Endodermal cell (in vitro differentiated cells): Measurements from ENCODE around the gene TTC9. TPM values are rescaled to one million over a fixed set of nuclear protein-coding genes. Genes with fewer than 3 reads are reported as not detected.

Experiments used
- DNase-seq: peaks from one replicate; pipeline ENCODE4 v3.0.0-alpha.2; 2017
- H3K27ac ChIP-seq: 2 replicates; pipeline ENCODE4 v1.5.1; 2013; ENCODE audit warnings: mild to moderate bottlenecking, low read depth, low read length, moderate library complexity
- H3K27me3 ChIP-seq: 2 replicates; pipeline ENCODE4 v1.6.1; 2013; ENCODE audit warnings: mild to moderate bottlenecking, low read length, moderate library complexity; ENCODE audit not compliant: insufficient read depth, control insufficient read depth, poor library complexity, severe bottlenecking
- H3K36me3 ChIP-seq: 2 replicates; pipeline ENCODE4 v1.7.0; 2013; ENCODE audit warnings: mild to moderate bottlenecking, low read length, moderate library complexity; ENCODE audit not compliant: control insufficient read depth, insufficient read depth
- H3K4me1 ChIP-seq: one replicate; pipeline ENCODE4 v1.7.0; 2013; ENCODE audit warnings: low read length; ENCODE audit not compliant: control insufficient read depth, insufficient read depth
- H3K4me3 ChIP-seq: 2 replicates; pipeline ENCODE4 v1.5.1; 2013; ENCODE audit warnings: mild to moderate bottlenecking, low read length, moderate library complexity
- H3K9ac ChIP-seq: 2 replicates; pipeline ENCODE4 v1.6.1; 2013; ENCODE audit warnings: mild to moderate bottlenecking, low read length, moderate library complexity; ENCODE audit not compliant: poor library complexity, severe bottlenecking; ENCODE audit errors: extremely low read depth
- H3K9me3 ChIP-seq: 2 replicates; pipeline ENCODE4 v1.6.1; 2013; ENCODE audit warnings: mild to moderate bottlenecking, low read length, moderate library complexity; ENCODE audit not compliant: control insufficient read depth
- H3K27ac Mint-ChIP-seq: 2 replicates; pipeline ENCODE4 v1.8.0; 2020; ENCODE audit warnings: mixed read lengths
- H3K27me3 Mint-ChIP-seq: 2 replicates; pipeline ENCODE4 v1.8.0; 2021; ENCODE audit warnings: mild to moderate bottlenecking, mixed read lengths; ENCODE audit not compliant: insufficient read depth
- H3K36me3 Mint-ChIP-seq: 2 replicates; pipeline ENCODE4 v1.8.0; 2020; ENCODE audit warnings: low read depth, mixed read lengths
- H3K4me1 Mint-ChIP-seq: 2 replicates; pipeline ENCODE4 v1.8.0; 2020; ENCODE audit warnings: mixed read lengths
- H3K4me3 Mint-ChIP-seq: 2 replicates; pipeline ENCODE4 v1.8.0; 2020; ENCODE audit warnings: mild to moderate bottlenecking, moderate library complexity, mixed read lengths
- H3K9me3 Mint-ChIP-seq: 2 replicates; pipeline ENCODE4 v1.8.0; 2020; ENCODE audit warnings: mild to moderate bottlenecking, mixed read lengths
- WGBS, 2 experiments: methylation state at CpG; one replicate each; pipeline versions ENCODE4 v1.1.5 to v1.1.7; 2013; ENCODE audit warnings: missing lambda C conversion rate in 2 of 2, mixed read lengths in 1 of 2; ENCODE audit not compliant: insufficient coverage in 1 of 2, insufficient read length in 1 of 2; 5-methylcytosine and 5-hydroxymethylcytosine counted together
- total RNA-seq, 2 donors: library from RNA; stranded (reverse); fragmentation: NEBNext Ultra II Directional in 1 of 2; extraction: Animal tissue kit (Norgen Biotek cat#: 25700) in 1 of 2; gene quantifications; 2 replicates in 1 of 2; 3 replicates in 1 of 2; pipeline ENCODE4 v1.2.1, GENCODE V29; 2021
- TF ChIP-seq, protein P1 (sequence below): fragments of 200-600 bp; sonication (generic); conservative IDR thresholded peaks from 2 replicates; pipeline ENCODE4 v1.5.0; 2021; ENCODE audit warnings: antibody characterized with exemption, mild to moderate bottlenecking

The TTC9 gene
- total RNA-seq, 2 donors from 2014 or later = 9.4 to 11.6 TPM

DNA sequence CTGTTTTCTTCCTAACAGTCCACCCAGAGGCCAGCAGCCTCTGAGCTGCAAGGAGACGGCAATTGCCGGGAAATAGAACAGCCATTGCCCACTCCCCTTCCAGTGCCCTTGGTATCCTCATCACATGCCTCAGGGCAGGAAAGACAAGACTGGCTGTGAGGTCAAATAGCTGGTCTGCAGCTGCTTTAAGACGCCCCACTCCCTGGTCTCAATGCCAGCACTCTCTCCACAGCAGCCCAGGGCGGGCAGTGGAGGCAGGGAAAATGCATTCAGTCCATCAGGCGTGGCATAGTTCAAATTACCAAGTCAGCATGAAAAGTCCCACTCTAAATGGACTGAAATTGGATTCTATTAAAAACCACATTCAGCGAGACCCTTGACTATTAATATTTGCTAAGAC, 35.6 kb downstream of the TTC9 start:
- Histone ChIP-seq H3K36me3 (peaks cover 23% of the 10 kb centered on the region), H3K27me3 (no peaks in the 10 kb centered on the region), H3K9me3 (no peaks in the 10 kb centered on the region), H3K4me3 (no peak overlapping the region), H3K9ac (no peak overlapping the region), H3K4me1 (no peaks in the 10 kb centered on the region), H3K27ac (no peak overlapping the region)
- Mint-ChIP-seq H3K27ac (no peak overlapping the region), H3K9me3 (no peaks in the 10 kb centered on the region), H3K36me3 (peaks cover 11% of the 10 kb centered on the region), H3K27me3 (no peaks in the 10 kb centered on the region), H3K4me1 (no peaks in the 10 kb centered on the region), H3K4me3 (no peak overlapping the region)
- 93 to 94% methylated on average over 5 to 6 of the region's 6 CpGs for WGBS, 2 experiments
- DNase-seq = no peak
- TF ChIP-seq, protein P1, sequence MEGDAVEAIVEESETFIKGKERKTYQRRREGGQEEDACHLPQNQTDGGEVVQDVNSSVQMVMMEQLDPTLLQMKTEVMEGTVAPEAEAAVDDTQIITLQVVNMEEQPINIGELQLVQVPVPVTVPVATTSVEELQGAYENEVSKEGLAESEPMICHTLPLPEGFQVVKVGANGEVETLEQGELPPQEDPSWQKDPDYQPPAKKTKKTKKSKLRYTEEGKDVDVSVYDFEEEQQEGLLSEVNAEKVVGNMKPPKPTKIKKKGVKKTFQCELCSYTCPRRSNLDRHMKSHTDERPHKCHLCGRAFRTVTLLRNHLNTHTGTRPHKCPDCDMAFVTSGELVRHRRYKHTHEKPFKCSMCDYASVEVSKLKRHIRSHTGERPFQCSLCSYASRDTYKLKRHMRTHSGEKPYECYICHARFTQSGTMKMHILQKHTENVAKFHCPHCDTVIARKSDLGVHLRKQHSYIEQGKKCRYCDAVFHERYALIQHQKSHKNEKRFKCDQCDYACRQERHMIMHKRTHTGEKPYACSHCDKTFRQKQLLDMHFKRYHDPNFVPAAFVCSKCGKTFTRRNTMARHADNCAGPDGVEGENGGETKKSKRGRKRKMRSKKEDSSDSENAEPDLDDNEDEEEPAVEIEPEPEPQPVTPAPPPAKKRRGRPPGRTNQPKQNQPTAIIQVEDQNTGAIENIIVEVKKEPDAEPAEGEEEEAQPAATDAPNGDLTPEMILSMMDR = no peak

DNA sequence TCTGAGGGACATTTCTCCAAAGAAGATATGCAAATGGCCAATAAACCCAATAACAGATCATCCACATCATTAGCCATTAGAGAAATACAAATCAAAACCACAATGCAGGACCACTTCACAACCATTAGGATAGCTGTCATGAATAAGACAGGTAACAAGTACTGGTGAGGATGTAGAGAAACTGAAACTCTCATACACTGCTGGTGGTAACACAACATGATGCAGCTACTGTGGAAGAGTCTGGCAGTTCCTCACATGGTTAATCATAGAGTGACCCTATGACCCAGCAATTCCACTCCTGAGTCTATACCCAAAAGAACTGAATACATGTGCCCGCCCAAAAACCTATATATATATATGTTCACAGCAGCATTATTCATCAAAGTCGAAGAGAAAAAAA, 39.0 kb downstream of the TTC9 start:
- H3K4me3 Mint-ChIP-seq = no peak overlapping the region
- H3K27me3 ChIP-seq = no peaks in the 10 kb centered on the region
- no peak overlapping the region for H3K27ac ChIP-seq
- no peak overlapping the region for H3K4me3 ChIP-seq
- TF ChIP-seq, protein P1 = no peak
- DNase-seq = no peak
- H3K4me1 Mint-ChIP-seq = peaks cover 2% of the 10 kb centered on the region
- H3K4me1 ChIP-seq = no peaks in the 10 kb centered on the region
- no peaks in the 10 kb centered on the region for H3K27me3 Mint-ChIP-seq
- no peaks in the 10 kb centered on the region for H3K9me3 Mint-ChIP-seq
- H3K27ac Mint-ChIP-seq = no peak overlapping the region
- 75% methylated on average over 1 of the region's 2 CpGs; no CpG with 5 or more reads in 1 of the 2 experiments for WGBS, 2 experiments
- H3K36me3 ChIP-seq = peaks cover 2% of the 10 kb centered on the region
- H3K9me3 ChIP-seq = no peaks in the 10 kb centered on the region
- H3K9ac ChIP-seq = no peak overlapping the region
- H3K36me3 Mint-ChIP-seq = peaks cover 2% of the 10 kb centered on the region

DNA sequence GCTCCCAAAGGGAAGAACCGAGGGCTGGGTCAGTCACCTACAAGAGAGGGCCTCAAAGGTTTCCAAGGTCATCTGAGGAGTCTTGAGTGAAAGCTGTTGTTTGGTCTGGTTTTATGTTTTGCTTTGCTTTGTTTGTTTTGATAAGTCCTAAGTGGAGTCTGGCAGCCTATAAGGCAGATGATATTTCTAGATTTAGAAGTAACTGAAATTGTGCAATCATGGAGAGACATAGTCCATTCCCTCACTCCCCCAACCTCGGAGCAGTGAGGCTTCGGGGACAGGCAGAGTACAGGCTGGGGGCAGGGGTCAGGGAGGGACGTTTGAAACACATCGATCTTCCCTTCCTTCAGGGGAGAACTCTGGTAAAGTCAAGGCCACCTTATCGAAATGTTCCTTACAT, 42.3 kb downstream of the TTC9 start:
- no peak overlapping the region for H3K27ac ChIP-seq
- TF ChIP-seq, protein P1 = no peak
- no peak overlapping the region for H3K9ac ChIP-seq
- no peaks in the 10 kb centered on the region for H3K36me3 ChIP-seq
- Mint-ChIP-seq H3K27ac (no peak overlapping the region), H3K27me3 (no peaks in the 10 kb centered on the region), H3K9me3 (no peaks in the 10 kb centered on the region), H3K4me3 (no peak overlapping the region), H3K36me3 (no peaks in the 10 kb centered on the region), H3K4me1 (peaks cover 6% of the 10 kb centered on the region)
- H3K27me3 ChIP-seq = no peaks in the 10 kb centered on the region
- no peak for DNase-seq
- H3K4me1 ChIP-seq = no peaks in the 10 kb centered on the region
- WGBS, 2 experiments = 88 to 93% methylated on average over 6 of the region's 6 CpGs
- no peaks in the 10 kb centered on the region for H3K9me3 ChIP-seq
- no peak overlapping the region for H3K4me3 ChIP-seq
